ENCODE data around the gene SETD5. TPM values are rescaled to one million over a fixed set of nuclear protein-coding genes. Genes with fewer than 3 reads are reported as not detected.

SETD5 gene
- total and polyA plus RNA-seq, 2 of the 8 experiments (the other 6 are each of a cell fraction or from before 2014, with no cell fraction given): 108 to 234 TPM

DNA sequence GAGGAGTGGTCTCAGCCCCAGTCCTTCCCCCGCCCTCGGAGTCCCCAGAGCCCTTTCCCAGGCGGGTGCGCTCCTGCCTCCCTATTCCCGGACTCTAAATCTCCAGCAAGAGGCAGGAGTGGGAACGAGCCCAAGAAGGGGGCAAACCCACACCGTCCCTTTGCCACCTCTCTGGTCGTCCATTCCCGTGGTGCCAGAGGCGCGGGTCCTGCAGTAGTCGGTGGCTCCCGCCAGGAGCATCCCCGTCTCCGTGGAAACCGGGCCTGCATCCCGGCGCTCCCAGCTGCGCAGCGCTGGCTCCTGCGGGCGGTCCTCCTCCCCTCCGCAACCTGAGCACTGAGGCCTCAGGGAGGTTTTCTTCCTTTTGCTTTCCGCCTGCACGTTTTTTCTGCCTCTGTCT is 111.4 kb downstream of the SETD5 start:
- H3K18ac ChIP-seq (ENCODE audit: extremely low read depth, low read length): no peak overlapping the region
- H3K4me3 ChIP-seq (ENCODE audit: extremely low read depth in 1 of 4, insufficient read depth in 2 of 4, low read depth in 3 of 4, low read length in 4 of 4): no peak overlapping the region
- H3K9me3 ChIP-seq (ENCODE audit: insufficient read depth in 2 of 2, low read depth in 1 of 2, low read length in 1 of 2): no peaks in the 10 kb centered on the region
- H3K79me2 ChIP-seq (ENCODE audit: control insufficient read depth in 1 of 2, insufficient read depth in 2 of 2, low read length in 2 of 2): no peaks in the 10 kb centered on the region
- H3K9ac ChIP-seq (replicated peaks in 1 of 4; ENCODE audit: extremely low read depth in 1 of 4, low read depth in 3 of 4, low read length in 3 of 4): no peak overlapping the region
- no peak overlapping the region for H2AK5ac ChIP-seq (ENCODE audit: low read depth, low read length)
- no peak overlapping the region for H2BK120ac ChIP-seq (replicated peaks; ENCODE audit: low read depth, low read length)
- 0 out of 7 replicates have a peak, but pooled peaks cover 0 to 2% (median 0%) of the 10 kb centered on the region in 4 experiments for H3K4me1 ChIP-seq (replicated peaks in 1 of 4; ENCODE audit: control insufficient read depth in 3 of 4, insufficient read depth in 4 of 4, low read length in 3 of 4)
- ChIA-PET CTCF (ENCODE audit: partially characterized antibody) (interaction anchor here (0.8 to 1.5 kb wide), 3 partner anchors 10 to 218 kb away, joined by 3 to 4 read pairs (median 4); no protein-coding TSS in a partner anchor), POLR2A (ENCODE audit: partially characterized antibody) (no interaction called here)
- FAIRE-seq (no peak), DNase-seq (ENCODE audit: low read depth in 1 of 2, low spot score in 2 of 2) (peak in 1 of 2 experiments; percentile 78)
- no peak overlapping the region for H3K4ac ChIP-seq (replicated peaks; ENCODE audit: insufficient read length, low read depth, low read length)
- no peak overlapping the region for H3K23ac ChIP-seq (ENCODE audit: insufficient read length)
- H3K27me3 ChIP-seq (replicated peaks in 1 of 4; ENCODE audit: control insufficient read depth in 3 of 4, extremely low read depth in 1 of 4, insufficient read depth in 3 of 4, low read length in 3 of 4): peaks cover 0 to 18% (median 6%) of the 10 kb centered on the region in 4 experiments; a peak in 4 of 7 replicates
- H3K23me2 ChIP-seq (ENCODE audit: low read depth, low read length): no peaks in the 10 kb centered on the region
- no peaks in the 10 kb centered on the region for H3K79me1 ChIP-seq (ENCODE audit: low read depth, low read length)
- peaks cover 3 to 9% of the 10 kb centered on the region in 2 experiments for H4K20me1 ChIP-seq (replicated peaks in 1 of 2; ENCODE audit: control insufficient read depth in 1 of 2, insufficient read depth in 2 of 2, low read length in 2 of 2)
- no peak overlapping the region for H2BK15ac ChIP-seq (ENCODE audit: low read length)
- H2AFZ ChIP-seq (ENCODE audit: low read length): no peak overlapping the region
- no peak overlapping the region for H3K27ac ChIP-seq (ENCODE audit: low read depth, low read length)
- TF ChIP-seq KDM1A (IDR thresholded peaks at IDR 0.05; ENCODE audit: borderline replicate concordance, low read length): 0 out of 2 replicates have a peak, but pooled peaks have one; percentile 35
- TF ChIP-seq, protein P1, sequence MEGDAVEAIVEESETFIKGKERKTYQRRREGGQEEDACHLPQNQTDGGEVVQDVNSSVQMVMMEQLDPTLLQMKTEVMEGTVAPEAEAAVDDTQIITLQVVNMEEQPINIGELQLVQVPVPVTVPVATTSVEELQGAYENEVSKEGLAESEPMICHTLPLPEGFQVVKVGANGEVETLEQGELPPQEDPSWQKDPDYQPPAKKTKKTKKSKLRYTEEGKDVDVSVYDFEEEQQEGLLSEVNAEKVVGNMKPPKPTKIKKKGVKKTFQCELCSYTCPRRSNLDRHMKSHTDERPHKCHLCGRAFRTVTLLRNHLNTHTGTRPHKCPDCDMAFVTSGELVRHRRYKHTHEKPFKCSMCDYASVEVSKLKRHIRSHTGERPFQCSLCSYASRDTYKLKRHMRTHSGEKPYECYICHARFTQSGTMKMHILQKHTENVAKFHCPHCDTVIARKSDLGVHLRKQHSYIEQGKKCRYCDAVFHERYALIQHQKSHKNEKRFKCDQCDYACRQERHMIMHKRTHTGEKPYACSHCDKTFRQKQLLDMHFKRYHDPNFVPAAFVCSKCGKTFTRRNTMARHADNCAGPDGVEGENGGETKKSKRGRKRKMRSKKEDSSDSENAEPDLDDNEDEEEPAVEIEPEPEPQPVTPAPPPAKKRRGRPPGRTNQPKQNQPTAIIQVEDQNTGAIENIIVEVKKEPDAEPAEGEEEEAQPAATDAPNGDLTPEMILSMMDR (IDR thresholded peaks at IDR 0.05; ENCODE audit: control extremely low read depth in 1 of 3, insufficient read depth in 1 of 3, low read depth in 1 of 3, low read length in 3 of 3): 0 out of 4 replicates have a peak, but pooled peaks of 1 of the 3 experiments have one; percentile 2
- peak in 1 of 2 experiments; percentile 24; a peak in 1 of 4 replicates for TF ChIP-seq RAD21 (IDR thresholded peaks at IDR 0.05 in 1 of 2, conservative IDR thresholded peaks at IDR 0.05 in 1 of 2; ENCODE audit: low read depth in 2 of 2, low read length in 2 of 2)
- TF ChIP-seq KDM5A (IDR thresholded peaks at IDR 0.05; ENCODE audit: low read length): no peak
- TF ChIP-seq, protein P2, sequence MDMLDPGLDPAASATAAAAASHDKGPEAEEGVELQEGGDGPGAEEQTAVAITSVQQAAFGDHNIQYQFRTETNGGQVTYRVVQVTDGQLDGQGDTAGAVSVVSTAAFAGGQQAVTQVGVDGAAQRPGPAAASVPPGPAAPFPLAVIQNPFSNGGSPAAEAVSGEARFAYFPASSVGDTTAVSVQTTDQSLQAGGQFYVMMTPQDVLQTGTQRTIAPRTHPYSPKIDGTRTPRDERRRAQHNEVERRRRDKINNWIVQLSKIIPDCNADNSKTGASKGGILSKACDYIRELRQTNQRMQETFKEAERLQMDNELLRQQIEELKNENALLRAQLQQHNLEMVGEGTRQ (IDR thresholded peaks at IDR 0.05; ENCODE audit: low read length): no peak
- H3K56ac ChIP-seq (replicated peaks; ENCODE audit: insufficient read length, low read depth, low read length): no peak overlapping the region
- no peak overlapping the region for H4K8ac ChIP-seq (ENCODE audit: extremely low read depth, insufficient read depth, low read length)
- no peak overlapping the region for H2BK5ac ChIP-seq (ENCODE audit: low read depth, low read length)
- H4K91ac ChIP-seq (replicated peaks; ENCODE audit: insufficient read length, low read length): no peak overlapping the region
- H3K14ac ChIP-seq (ENCODE audit: insufficient read length): no peak overlapping the region
- H2BK12ac ChIP-seq (ENCODE audit: low read depth, low read length): no peak overlapping the region
- no peak overlapping the region for H4K5ac ChIP-seq (ENCODE audit: insufficient read length, low read depth, low read length)
- no peak overlapping the region for H2BK20ac ChIP-seq (ENCODE audit: low read length)
- WGBS, 2 experiments (ENCODE audit: extremely low coverage in 1 of 2, insufficient coverage in 1 of 2, insufficient read length in 1 of 2, insufficient replicate concordance in 2 of 2, low coverage in 1 of 2, low lambda C conversion rate in 2 of 2, missing lambda C conversion rate in 1 of 2): 52% methylated on average over 11 of the region's 25 CpGs; no CpG with 5 or more reads in 1 of the 2 experiments
- H3K4me2 ChIP-seq (ENCODE audit: insufficient read depth in 1 of 2, low read depth in 2 of 2, low read length in 2 of 2): peak overlapping the region in 1 of 2 experiments; percentile 33; a peak in 1 of 4 replicates
- no peaks in the 10 kb centered on the region for H3K36me3 ChIP-seq (ENCODE audit: control insufficient read depth in 2 of 4, insufficient read depth in 4 of 4, low read length in 3 of 4)

All from H1 (cell line).